ENCODE measurements around the gene STAB2.

STAB2 gene

DNA sequence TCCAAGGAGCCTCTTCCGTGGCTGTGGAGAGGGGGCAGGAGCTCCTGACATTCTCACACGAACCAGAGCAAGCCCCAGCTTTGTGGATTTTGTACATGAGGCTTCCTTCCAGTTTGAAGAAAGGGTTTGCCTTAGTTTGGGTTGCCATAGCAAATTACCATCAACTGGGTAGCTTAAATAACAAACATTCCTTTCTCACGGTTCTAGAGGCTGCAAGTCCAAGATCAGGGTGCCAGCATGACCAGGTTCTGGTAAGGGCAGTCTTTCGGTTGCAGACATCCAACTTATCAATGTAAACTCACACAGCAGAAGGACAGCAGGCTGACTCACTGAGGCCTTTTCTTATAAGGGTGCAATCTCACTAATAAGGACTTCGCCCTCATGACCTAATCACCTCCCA, 25.9 kb upstream of the STAB2 start:
- no peaks in the 10 kb centered on the region for H4K20me1 ChIP-seq (ENCODE audit: insufficient read depth, low read length)
- H3K27me3 ChIP-seq (replicated peaks; ENCODE audit: insufficient read depth, low read length) = no peaks in the 10 kb centered on the region
- no peaks in the 10 kb centered on the region for H3K79me2 ChIP-seq (ENCODE audit: low read length)
- TF ChIP-seq EZH2phosphoT487 (IDR thresholded peaks at IDR 0.05; ENCODE audit: low read length) (no peak), EZH2 (optimal IDR thresholded peaks at IDR 0.05; ENCODE audit: low read depth, low read length) (no peak), CTCF (IDR thresholded peaks at IDR 0.05; ENCODE audit: low read length) (no peak)
- H3K9me3 ChIP-seq (replicated peaks; ENCODE audit: insufficient read depth, low read length) = no peaks in the 10 kb centered on the region
- DNase-seq = no peak
- H3K9me2 ChIP-seq (replicated peaks; ENCODE audit: insufficient read depth, low read length) = no peaks in the 10 kb centered on the region
- no peak overlapping the region for H3K4me2 ChIP-seq (ENCODE audit: low read depth, low read length)
- no peak overlapping the region for H3K9ac ChIP-seq (ENCODE audit: low read length)
- no peaks in the 10 kb centered on the region for H3K36me3 ChIP-seq (replicated peaks; ENCODE audit: insufficient read depth, low read length)
- no peak overlapping the region for H3K27ac ChIP-seq (ENCODE audit: low read length)
- H3F3A ChIP-seq (ENCODE audit: insufficient read depth, low read length) = no peaks in the 10 kb centered on the region
- H3K4me3 ChIP-seq (ENCODE audit: low read length) = no peak overlapping the region
- no peaks in the 10 kb centered on the region for H3K4me1 ChIP-seq (ENCODE audit: low read length)
- no peak overlapping the region for H2AFZ ChIP-seq (ENCODE audit: low read length)

DNA sequence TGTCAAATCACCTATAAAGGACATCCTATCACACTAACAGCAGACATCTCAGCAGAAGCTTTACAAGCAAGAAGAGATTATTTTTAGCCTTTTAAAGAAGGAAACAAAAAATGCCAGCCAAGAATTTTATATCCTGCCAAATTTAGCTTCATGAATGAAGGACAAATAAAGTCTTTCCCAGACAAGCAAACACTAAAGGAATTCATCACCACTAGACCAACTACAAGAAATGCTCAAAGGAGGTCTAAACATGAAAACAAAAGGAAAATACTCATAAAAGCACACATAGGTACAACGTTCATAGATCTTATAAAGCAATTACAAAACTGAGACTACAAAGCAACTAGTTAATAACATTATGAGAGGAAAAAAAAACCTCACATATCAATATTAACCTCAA, 20.7 kb upstream of the STAB2 start:
- no peaks in the 10 kb centered on the region for H3F3A ChIP-seq (ENCODE audit: insufficient read depth, low read length)
- H3K4me3 ChIP-seq (ENCODE audit: low read length) = no peak overlapping the region
- no peak overlapping the region for H3K4me2 ChIP-seq (ENCODE audit: low read depth, low read length)
- H3K27ac ChIP-seq (ENCODE audit: low read length) = no peak overlapping the region
- no peaks in the 10 kb centered on the region for H3K79me2 ChIP-seq (ENCODE audit: low read length)
- H3K4me1 ChIP-seq (ENCODE audit: low read length) = no peaks in the 10 kb centered on the region
- H3K27me3 ChIP-seq (replicated peaks; ENCODE audit: insufficient read depth, low read length) = no peaks in the 10 kb centered on the region
- no peak overlapping the region for H2AFZ ChIP-seq (ENCODE audit: low read length)
- no peaks in the 10 kb centered on the region for H3K9me3 ChIP-seq (replicated peaks; ENCODE audit: insufficient read depth, low read length)
- no peaks in the 10 kb centered on the region for H3K36me3 ChIP-seq (replicated peaks; ENCODE audit: insufficient read depth, low read length)
- H3K9ac ChIP-seq (ENCODE audit: low read length) = no peak overlapping the region
- no peaks in the 10 kb centered on the region for H3K9me2 ChIP-seq (replicated peaks; ENCODE audit: insufficient read depth, low read length)
- TF ChIP-seq CTCF (IDR thresholded peaks at IDR 0.05; ENCODE audit: low read length) (no peak), EZH2 (optimal IDR thresholded peaks at IDR 0.05; ENCODE audit: low read depth, low read length) (no peak), EZH2phosphoT487 (IDR thresholded peaks at IDR 0.05; ENCODE audit: low read length) (no peak)
- no peak for DNase-seq
- no peaks in the 10 kb centered on the region for H4K20me1 ChIP-seq (ENCODE audit: insufficient read depth, low read length)

- Histone ChIP-seq H3K9ac (ENCODE audit: low read length) (no peak overlapping the region), H3K27ac (ENCODE audit: low read length) (no peak overlapping the region), H3K4me3 (ENCODE audit: low read length) (no peak overlapping the region), H3K4me1 (ENCODE audit: low read length) (no peaks in the 10 kb centered on the region), H3K9me3 (replicated peaks; ENCODE audit: insufficient read depth, low read length) (no peaks in the 10 kb centered on the region), H3K79me2 (ENCODE audit: low read length) (no peaks in the 10 kb centered on the region), H3F3A (ENCODE audit: insufficient read depth, low read length) (no peaks in the 10 kb centered on the region), H3K9me2 (replicated peaks; ENCODE audit: insufficient read depth, low read length) (no peaks in the 10 kb centered on the region), H2AFZ (ENCODE audit: low read length) (no peak overlapping the region), H3K4me2 (ENCODE audit: low read depth, low read length) (no peak overlapping the region), H3K27me3 (replicated peaks; ENCODE audit: insufficient read depth, low read length) (no peaks in the 10 kb centered on the region), H3K36me3 (replicated peaks; ENCODE audit: insufficient read depth, low read length) (no peaks in the 10 kb centered on the region), H4K20me1 (ENCODE audit: insufficient read depth, low read length) (no peaks in the 10 kb centered on the region)
- no peak for DNase-seq
- TF ChIP-seq EZH2phosphoT487 (IDR thresholded peaks at IDR 0.05; ENCODE audit: low read length) (no peak), EZH2 (optimal IDR thresholded peaks at IDR 0.05; ENCODE audit: low read depth, low read length) (no peak), CTCF (IDR thresholded peaks at IDR 0.05; ENCODE audit: low read length) (no peak)
Observed at GRCh38 chr12:103569278-103569677, 17.8 kb upstream of the STAB2 start.
